NCI-H1092 (cell line): ENCODE measurements around the gene CDNF.

Source experiments
- DNase-seq: peaks from one replicate; lab custom pipeline; 2025; lab: John Stamatoyannopoulos, UW

Gene CDNF

GRCh38 chr10:14787938-14788337, 49.9 kb downstream of the CDNF start:
- no peak for DNase-seq

GRCh38 chr10:14784459-14785055, 53.3 kb downstream of the CDNF start:
- DNase-seq = no peak

GRCh38 chr10:14782691-14783363, 55.0 kb downstream of the CDNF start:
- no peak for DNase-seq

GRCh38 chr10:14781763-14782162, 56.1 kb downstream of the CDNF start:
- no peak for DNase-seq

DNA sequence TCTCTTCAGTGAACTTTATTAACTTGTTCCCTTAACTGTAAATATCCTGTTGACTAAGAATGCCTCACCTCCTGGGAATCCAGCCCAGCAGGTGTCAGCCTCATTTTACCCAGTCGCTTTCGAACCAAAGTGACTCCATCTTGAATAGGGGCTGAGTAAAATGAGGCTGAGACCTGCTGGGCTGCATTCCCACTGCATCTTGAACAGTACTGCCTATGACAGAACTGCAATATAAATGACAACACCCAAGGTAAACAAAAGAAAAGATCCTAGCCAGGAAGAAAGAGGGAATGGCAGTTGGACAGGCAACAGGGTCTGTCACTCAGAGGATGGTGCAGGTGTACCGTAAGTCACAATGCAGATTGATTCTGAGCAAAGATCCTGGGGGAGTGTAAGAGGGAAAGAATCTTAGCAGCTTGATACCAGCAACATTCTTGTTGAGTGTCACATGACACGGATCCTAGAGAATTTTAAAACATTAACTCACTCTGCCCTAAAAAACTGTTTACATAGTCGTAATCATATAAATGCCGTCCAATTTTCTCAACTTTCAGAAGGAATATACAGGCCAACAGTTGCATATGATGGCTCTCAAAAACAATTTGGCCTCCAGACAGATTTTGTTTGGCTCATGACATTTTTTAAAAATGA, 58.7 kb downstream of the CDNF start:
- no peak for DNase-seq

DNA sequence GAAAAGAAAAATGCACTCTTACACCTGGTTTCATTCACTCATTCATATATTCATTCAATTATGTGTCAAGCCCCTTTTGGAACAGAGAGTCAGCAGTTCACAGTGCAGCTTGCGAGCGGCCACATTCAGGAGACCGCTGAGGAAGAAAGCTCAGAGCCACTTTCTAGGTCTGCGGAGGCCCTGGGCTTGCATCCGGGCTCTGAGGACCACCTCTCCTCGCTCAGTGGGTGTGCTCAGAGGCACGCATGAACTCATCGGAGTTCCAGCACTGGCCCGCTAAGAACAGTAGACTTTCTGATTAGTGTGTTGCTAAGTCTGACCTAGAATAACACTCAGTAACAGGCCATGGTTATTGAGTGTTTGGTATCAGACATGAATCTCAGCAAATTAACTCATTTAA, 61.3 kb downstream of the CDNF start:
- no peak for DNase-seq

- DNase-seq = no peak
Measured at GRCh38 chr10:14775656-14776055, 62.2 kb downstream of the CDNF start.

DNA sequence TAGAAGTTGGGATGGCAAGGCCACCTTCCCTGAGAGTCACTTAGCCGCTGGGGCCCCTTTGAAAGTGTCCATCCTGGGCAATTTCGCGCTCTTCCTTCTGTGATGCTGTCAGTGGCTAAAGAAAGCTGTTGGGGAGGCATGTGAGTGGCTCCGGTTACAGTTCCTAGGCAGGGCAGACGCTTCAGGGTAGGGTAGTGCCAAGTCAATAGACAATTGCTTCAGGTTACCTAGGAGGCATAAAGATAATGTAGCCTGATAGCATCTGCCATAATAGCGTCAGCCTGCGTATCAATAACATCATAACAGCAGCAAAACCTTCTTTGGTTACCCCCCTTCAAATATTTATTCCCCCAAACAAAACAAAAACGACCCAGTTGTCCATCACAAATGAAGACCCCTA, 63.0 kb downstream of the CDNF start, which contains the start of gene FAM107B:
FAM107B (minus strand) TSS at position 101 of the 400 bp plus-strand sequence. CDS start 234 bp downstream, outside the sequence.
- no peak for DNase-seq

- DNase-seq = no peak
Measured at GRCh38 chr10:14774214-14774580, 63.6 kb downstream of the CDNF start.

- no peak for DNase-seq
Measured at GRCh38 chr10:14773551-14774213, 64.2 kb downstream of the CDNF start.

DNA sequence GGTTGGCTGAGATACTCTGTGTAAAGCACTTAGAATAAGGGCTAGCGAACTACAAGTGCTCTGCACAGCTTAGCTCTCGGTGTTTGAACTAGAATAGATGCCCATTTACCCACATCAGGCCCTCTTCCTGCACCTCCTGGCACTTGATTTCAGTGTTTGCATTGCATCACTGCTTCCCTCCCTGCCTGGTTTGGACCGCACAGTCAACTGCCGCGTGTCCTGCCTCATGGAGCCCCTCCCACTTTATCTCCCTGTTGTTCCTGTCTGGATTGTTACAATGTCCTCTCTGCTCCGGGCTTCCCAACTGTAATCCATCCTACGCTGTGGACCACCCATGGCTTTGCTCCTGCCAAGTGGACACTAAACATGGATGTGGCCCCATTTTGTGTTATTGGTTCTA, 65.4 kb downstream of the CDNF start:
- DNase-seq = no peak

DNA sequence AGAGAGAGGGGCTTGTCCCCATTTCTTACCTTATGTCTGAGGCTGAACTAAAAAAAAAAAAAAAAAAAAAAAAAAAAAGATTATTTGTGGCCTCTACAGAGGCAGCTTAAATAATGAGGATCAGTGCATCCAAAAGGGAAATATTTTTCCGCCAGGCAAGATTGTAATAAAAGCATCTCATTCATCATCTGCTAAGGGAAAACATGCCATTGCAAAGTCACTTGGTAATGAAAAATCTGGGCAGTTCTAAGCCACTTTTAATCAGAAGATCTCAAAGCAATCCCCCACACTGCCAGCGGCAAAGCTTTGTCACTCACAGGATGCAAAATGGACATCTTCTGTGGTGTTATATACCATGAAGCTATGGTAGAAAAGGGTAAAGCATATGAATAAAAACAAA, 66.9 kb downstream of the CDNF start:
- DNase-seq = no peak
